Muscle of arm (tissue), 12 donors: ENCODE results near the gene NFYA. TPM values are rescaled to one million over a fixed set of nuclear protein-coding genes. Genes with fewer than 3 reads are reported as not detected.
A peak's percentile ranks its signal among the peaks of the same experiment; 100 is the strongest.

Experiments used
- DNase-seq: peaks from one replicate; pipeline ENCODE4 v3.0.0-alpha.2; 2013
- polyA plus RNA-seq, 12 donors: library from polyadenylated mRNA; unstranded; fragments of 120-200 nt; gene quantifications; one replicate each; pipeline ENCODE4 v1.2.1, GENCODE V29; 2013; ENCODE audit not compliant: insufficient read length in 12 of 12

The NFYA gene
- polyA plus RNA-seq, 12 donors, result 20.6 to 39.4 (median 29.9) TPM; not detected in 1

GRCh38 chr6:41043151-41043550 is 29.6 kb upstream of the NFYA start:
- no peak for DNase-seq

GRCh38 chr6:41045664-41046063 is 27.1 kb upstream of the NFYA start:
- DNase-seq, result no peak

- DNase-seq, result no peak
Measured at GRCh38 chr6:41046084-41046483, 26.7 kb upstream of the NFYA start.

GRCh38 chr6:41047306-41047705 is 25.5 kb upstream of the NFYA start:
- DNase-seq, result no peak

- no peak for DNase-seq
Measured at GRCh38 chr6:41047745-41048732, 24.7 kb upstream of the NFYA start.

GRCh38 chr6:41049521-41049920 is 23.3 kb upstream of the NFYA start:
- DNase-seq, result no peak

- no peak for DNase-seq
Measured at GRCh38 chr6:41049955-41050354, 22.8 kb upstream of the NFYA start.

GRCh38 chr6:41050536-41050935 is 22.2 kb upstream of the NFYA start:
- no peak for DNase-seq

- DNase-seq, result no peak
Measured at GRCh38 chr6:41051873-41052272, 20.9 kb upstream of the NFYA start.

- DNase-seq, result peak; percentile 53
Measured at GRCh38 chr6:41053041-41053440, 19.7 kb upstream of the NFYA start, which contains the start of gene APOBEC2. Gene APOBEC2, plus strand, starts transcription at chr6:41053202. Its CDS starts 146 bp downstream, at chr6:41053348.

GRCh38 chr6:41054511-41054910 is 18.3 kb upstream of the NFYA start:
- no peak for DNase-seq

- DNase-seq, result no peak
Measured at GRCh38 chr6:41055149-41055548, 17.6 kb upstream of the NFYA start.

- DNase-seq, result no peak
Measured at GRCh38 chr6:41056768-41057490, 15.8 kb upstream of the NFYA start.

GRCh38 chr6:41058783-41059181 is 14.0 kb upstream of the NFYA start:
- DNase-seq, result no peak

GRCh38 chr6:41059556-41059955 is 13.2 kb upstream of the NFYA start:
- DNase-seq, result no peak

- no peak for DNase-seq
Measured at GRCh38 chr6:41061196-41061726, 11.5 kb upstream of the NFYA start.

- no peak for DNase-seq
Measured at GRCh38 chr6:41062056-41062455, 10.7 kb upstream of the NFYA start.

GRCh38 chr6:41063884-41064285 is 8.9 kb upstream of the NFYA start:
- DNase-seq, result no peak

- no peak for DNase-seq
Measured at GRCh38 chr6:41064841-41065240, 7.9 kb upstream of the NFYA start.

GRCh38 chr6:41065550-41066026 is 7.2 kb upstream of the NFYA start:
- no peak for DNase-seq

GRCh38 chr6:41066867-41067304 is 5.9 kb upstream of the NFYA start:
- peak; percentile 79 for DNase-seq

- DNase-seq, result peak; percentile 94
Measured at GRCh38 chr6:41071501-41071922, 1.3 kb upstream of the NFYA start.
